Muscle layer of duodenum (tissue), 2 donors: ENCODE data around the gene SIRT2.
"Not testable (repeated sequence)": the region's sequence is repeated elsewhere in the genome, so short reads cannot be mapped to it uniquely, and the experiment has no call there.

ENCODE experiments used
- H3K27ac ChIP-seq: one replicate; pipeline ENCODE4 v1.7.0; 2013; ENCODE audit warnings: mild to moderate bottlenecking, low read length
- H3K27me3 ChIP-seq: one replicate; pipeline ENCODE4 v1.7.0; 2013; ENCODE audit warnings: low read depth, mild to moderate bottlenecking, control low read depth, low read length
- H3K36me3 ChIP-seq, 2 donors: one replicate each; pipeline ENCODE4 v1.7.0; 2013; ENCODE audit warnings: low read length in 2 of 2, control low read depth in 1 of 2, mild to moderate bottlenecking in 1 of 2; ENCODE audit not compliant: insufficient read depth in 2 of 2, control insufficient read depth in 1 of 2
- H3K4me1 ChIP-seq, 2 donors: one replicate each; pipeline ENCODE4 v1.7.0; 2013; ENCODE audit warnings: low read length in 2 of 2, mild to moderate bottlenecking in 2 of 2, control low read depth in 1 of 2, moderate library complexity in 1 of 2; ENCODE audit not compliant: insufficient read depth in 2 of 2, control insufficient read depth in 1 of 2
- H3K4me3 ChIP-seq, 2 donors: one replicate each; pipeline ENCODE4 v1.7.0; 2013; ENCODE audit warnings: low read length in 2 of 2, low read depth in 1 of 2, mild to moderate bottlenecking in 1 of 2
- H3K9me3 ChIP-seq, 2 donors: one replicate each; pipeline ENCODE4 v1.7.0; 2013; ENCODE audit warnings: low read length in 2 of 2, control low read depth in 1 of 2, mild to moderate bottlenecking in 1 of 2; ENCODE audit not compliant: control insufficient read depth in 1 of 2
- donor health status: healthy.

Gene SIRT2

GRCh38 chr19:38830039-38830733 lies 69.2 kb downstream of the SIRT2 start:
- H3K27me3 ChIP-seq: no peaks in the 10 kb centered on the region
- no peak overlapping the region for H3K27ac ChIP-seq
- H3K4me3 ChIP-seq: peak overlapping the region in 1 of 2 donors; percentile 93
- peaks cover 0 to 29% of the 10 kb centered on the region in 2 donors for H3K4me1 ChIP-seq
- peaks cover 0 to 33% of the 10 kb centered on the region in 2 donors for H3K36me3 ChIP-seq
- no peaks in the 10 kb centered on the region for H3K9me3 ChIP-seq

GRCh38 chr19:38829203-38829602 lies 70.2 kb downstream of the SIRT2 start:
- not testable (repeated sequence) for H3K27ac ChIP-seq, H3K9me3 ChIP-seq, H3K27me3 ChIP-seq, H3K4me3 ChIP-seq
- Histone ChIP-seq H3K4me1 (peaks cover 0 to 29% of the 10 kb centered on the region in 2 donors), H3K36me3 (peaks cover 0 to 33% of the 10 kb centered on the region in 2 donors)
